Natural killer cell (primary cell): ENCODE data around the gene MAPK4. TPM values are rescaled to one million over a fixed set of nuclear protein-coding genes. Genes with fewer than 3 reads are reported as not detected.
"Not testable (repeated sequence)": the region's sequence is repeated elsewhere in the genome, so short reads cannot be mapped to it uniquely, and the experiment has no call there.

Experiments
- ATAC-seq, 3 donors: fragments of 150-1000 bp in 2 of 3; fragments of 200-7000 bp in 1 of 3; cut with Tn5 transposase; 1 replicate in 1 of 3; 2 replicates in 2 of 3; pipeline ENCODE4 v1.10.0; 2021; ENCODE audit warnings: mild to moderate bottlenecking in 2 of 3, moderate library complexity in 2 of 3
- DNase-seq, 2 donors: peaks; one replicate each; pipeline versions ENCODE4 v3.0.0 to v3.0.0-alpha.2; 2013 to 2021; ENCODE audit warnings: mixed read lengths in 1 of 2
- H3K27ac ChIP-seq: one replicate; pipeline ENCODE4 v1.5.1; 2013; ENCODE audit warnings: mild to moderate bottlenecking, low read length
- H3K27me3 ChIP-seq: one replicate; pipeline ENCODE4 v1.6.1; 2013; ENCODE audit warnings: low read length; ENCODE audit not compliant: control insufficient read depth, insufficient read depth
- H3K36me3 ChIP-seq: one replicate; pipeline ENCODE4 v1.6.1; 2013; ENCODE audit warnings: low read length; ENCODE audit not compliant: control insufficient read depth, insufficient read depth
- H3K4me1 ChIP-seq: one replicate; pipeline ENCODE4 v1.6.1; 2013; ENCODE audit warnings: low read length; ENCODE audit not compliant: control insufficient read depth, insufficient read depth
- H3K4me3 ChIP-seq: one replicate; pipeline ENCODE4 v1.5.1; 2013; ENCODE audit warnings: low read length
- H3K9me3 ChIP-seq: one replicate; pipeline ENCODE4 v1.6.1; 2013; ENCODE audit warnings: low read length; ENCODE audit not compliant: control insufficient read depth, insufficient read depth
- H3K27ac Mint-ChIP-seq, 2 donors: one replicate each; pipeline ENCODE4 v1.8.0; 2022; ENCODE audit warnings: mild to moderate bottlenecking in 2 of 2, mixed read lengths in 2 of 2, moderate library complexity in 1 of 2
- H3K27me3 Mint-ChIP-seq, 2 donors: one replicate each; pipeline ENCODE4 v1.8.0; 2022; ENCODE audit warnings: low read depth in 2 of 2, mixed read lengths in 2 of 2
- H3K36me3 Mint-ChIP-seq: one replicate; pipeline ENCODE4 v1.8.0; 2022; ENCODE audit warnings: mixed read lengths
- H3K4me1 Mint-ChIP-seq, 2 donors: one replicate each; pipeline ENCODE4 v1.8.0; 2022; ENCODE audit warnings: mixed read lengths in 2 of 2
- H3K4me3 Mint-ChIP-seq: one replicate; pipeline ENCODE4 v1.8.0; 2022; ENCODE audit warnings: mild to moderate bottlenecking, moderate library complexity, mixed read lengths
- H3K9me3 Mint-ChIP-seq, 2 donors: one replicate each; pipeline ENCODE4 v1.8.0; 2022; ENCODE audit warnings: mixed read lengths in 2 of 2
- CTCF ChIP-seq: fragments of 200-600 bp; IDR thresholded peaks from one replicate; pipeline ENCODE4 v1.8.0; 2022; ENCODE audit warnings: antibody characterized with exemption
- whole genome bisulfite sequencing: methylation state at CpG from one replicate; pipeline ENCODE4 v1.1.7; 2013; ENCODE audit warnings: missing lambda C conversion rate; ENCODE audit not compliant: insufficient coverage; 5-methylcytosine and 5-hydroxymethylcytosine counted together
- intact Hi-C: fragments of 100-400 bp; cut with micrococcal nuclease; formaldehyde crosslinking; loops from one replicate; pipeline ENCODE4 v1.14.2; 2022
- total RNA-seq, 4 donors: library from RNA; stranded (reverse); fragments of 120-200 nt in 1 of 4; gene quantifications; one replicate each; pipeline versions ENCODE4 v1.2.3 to v1.2.4, GENCODE V29; 2013 to 2022

Gene MAPK4
- total RNA-seq, 3 donors from 2014 or later (not counting 1 experiment from before 2014, with no cell fraction given): not detected

- peaks cover 10% of the 10 kb centered on the region for H3K4me1 ChIP-seq
- H3K36me3 ChIP-seq: no peaks in the 10 kb centered on the region
- ATAC-seq (no peak), DNase-seq (no peak)
- H3K27me3 Mint-ChIP-seq: peaks cover 20 to 46% of the 10 kb centered on the region in 2 donors
- H3K27ac Mint-ChIP-seq: no peak overlapping the region
- TF ChIP-seq CTCF: no peak
- H3K9me3 ChIP-seq: no peaks in the 10 kb centered on the region
- H3K4me1 Mint-ChIP-seq: no peaks in the 10 kb centered on the region
- H3K27ac ChIP-seq: no peak overlapping the region
- no peaks in the 10 kb centered on the region for H3K9me3 Mint-ChIP-seq
- no peaks in the 10 kb centered on the region for H3K36me3 Mint-ChIP-seq
- no peak overlapping the region for H3K4me3 ChIP-seq
- intact Hi-C loops: no loop called here
- H3K4me3 Mint-ChIP-seq: no peak overlapping the region
- peaks cover 32% of the 10 kb centered on the region for H3K27me3 ChIP-seq
- WGBS: 86% methylated on average over 3 of the region's 3 CpGs
Measured at GRCh38 chr18:50563376-50563775, 3.5 kb downstream of the MAPK4 start.

- DNase-seq (no peak), ATAC-seq (no peak)
- Mint-ChIP-seq H3K36me3 (no peaks in the 10 kb centered on the region), H3K4me3 (no peak overlapping the region), H3K27me3 (peaks cover 0 to 21% of the 10 kb centered on the region in 2 donors), H3K4me1 (no peaks in the 10 kb centered on the region), H3K27ac (no peak overlapping the region), H3K9me3 (peaks cover 0 to 3% of the 10 kb centered on the region in 2 donors)
- Histone ChIP-seq H3K4me1 (no peaks in the 10 kb centered on the region), H3K27me3 (no peaks in the 10 kb centered on the region), H3K9me3 (no peaks in the 10 kb centered on the region), H3K36me3 (no peaks in the 10 kb centered on the region), H3K4me3 (no peak overlapping the region), H3K27ac (no peak overlapping the region)
- TF ChIP-seq CTCF: no peak
- intact Hi-C loops: no loop called here
Measured at GRCh38 chr18:50569930-50570329, 10.0 kb downstream of the MAPK4 start.

- intact Hi-C loops: no loop called here
- H3K4me3 ChIP-seq: no peak overlapping the region
- Mint-ChIP-seq H3K4me3 (no peak overlapping the region), H3K36me3 (no peaks in the 10 kb centered on the region), H3K9me3 (peaks cover 0 to 3% of the 10 kb centered on the region in 2 donors), H3K27ac (no peak overlapping the region), H3K4me1 (no peaks in the 10 kb centered on the region), H3K27me3 (peaks cover 2 to 13% of the 10 kb centered on the region in 2 donors)
- no peaks in the 10 kb centered on the region for H3K4me1 ChIP-seq
- no peaks in the 10 kb centered on the region for H3K27me3 ChIP-seq
- H3K36me3 ChIP-seq: no peaks in the 10 kb centered on the region
- H3K27ac ChIP-seq: no peak overlapping the region
- WGBS: 70% methylated on average over 1 of the region's 2 CpGs
- no peaks in the 10 kb centered on the region for H3K9me3 ChIP-seq
- no peak for DNase-seq
- TF ChIP-seq CTCF: no peak
- no peak for ATAC-seq
Measured at GRCh38 chr18:50571606-50572005, 11.7 kb downstream of the MAPK4 start.

GRCh38 chr18:50573196-50573595, 13.3 kb downstream of the MAPK4 start:
- not testable (repeated sequence) for H3K36me3 Mint-ChIP-seq

More at GRCh38 chr18:50573196-50573595, 13.3 kb downstream of the MAPK4 start:
- H3K9me3 ChIP-seq, intact Hi-C loops, H3K4me3 Mint-ChIP-seq, H3K27ac Mint-ChIP-seq, H3K4me1 ChIP-seq, H3K4me1 Mint-ChIP-seq, H3K9me3 Mint-ChIP-seq, H3K27me3 ChIP-seq, H3K4me3 ChIP-seq, H3K27ac ChIP-seq, H3K36me3 ChIP-seq, DNase-seq, ATAC-seq: not testable (repeated sequence)
- WGBS: 99% methylated on average over 3 of the region's 3 CpGs
- peaks cover 2 to 13% of the 10 kb centered on the region in 2 donors for H3K27me3 Mint-ChIP-seq
